Astrocyte (in vitro differentiated cells and primary cell): Measurements from ENCODE around the gene AGBL4.

Experiments used
- CTCF ChIP-seq: IDR thresholded peaks from 2 replicates; pipeline ENCODE4 v1.5.1; 2011; ENCODE audit warnings: low read depth, mild to moderate bottlenecking, inconsistent platforms, low read length, moderate library complexity; ENCODE audit not compliant: insufficient read depth
- EZH2 ChIP-seq: IDR thresholded peaks from 2 replicates; pipeline ENCODE4 v1.6.1; 2012; ENCODE audit warnings: mild to moderate bottlenecking, low read length, inconsistent platforms; ENCODE audit not compliant: insufficient read depth

DNA sequence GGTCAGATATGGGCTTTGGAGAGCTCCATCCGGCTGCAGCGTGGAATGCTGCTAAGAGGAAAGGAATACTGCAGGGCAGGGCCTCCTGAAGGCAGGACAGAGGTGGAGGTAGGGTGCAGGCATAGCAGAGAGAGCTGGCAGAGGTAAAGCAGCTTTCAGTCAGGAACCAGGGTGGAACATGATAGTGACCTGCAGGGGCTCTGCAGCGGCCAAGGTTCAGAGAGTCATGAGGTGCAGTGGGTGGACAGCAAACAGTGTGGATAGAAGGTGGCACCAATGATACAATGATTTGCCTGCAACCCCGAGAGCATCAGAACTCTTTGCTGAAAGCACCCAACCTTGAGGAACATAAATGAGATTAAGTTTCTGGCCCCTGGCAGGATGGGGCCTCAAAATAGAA, 1366.3 kb downstream of the AGBL4 start:
- no peak for TF ChIP-seq CTCF
- no peak for TF ChIP-seq EZH2
